HG03103 (cell line): ENCODE results near the gene ECSIT.

Source experiments
- ATAC-seq: cut with Tn5 transposase; IDR thresholded peaks from one replicate; pipeline ENCODE4 v1.9.1; 2021; ENCODE audit warnings: low read depth; ENCODE audit not compliant: unreplicated experiment

Gene ECSIT

GRCh38 chr19:11551603-11552235, 22.8 kb upstream of the ECSIT start:
- no peak for ATAC-seq

- ATAC-seq: no peak
Observed at GRCh38 chr19:11550265-11550664, 21.3 kb upstream of the ECSIT start.

GRCh38 chr19:11549386-11549953, 20.5 kb upstream of the ECSIT start:
- no peak for ATAC-seq

- no peak for ATAC-seq
Observed at GRCh38 chr19:11547929-11548700, 19.2 kb upstream of the ECSIT start.

- ATAC-seq: no peak
Observed at GRCh38 chr19:11541238-11541637, 12.3 kb upstream of the ECSIT start.

GRCh38 chr19:11540645-11541044, 11.7 kb upstream of the ECSIT start:
- no peak for ATAC-seq

GRCh38 chr19:11539495-11540365, 10.8 kb upstream of the ECSIT start:
- ATAC-seq: no peak

- ATAC-seq: no peak
Observed at GRCh38 chr19:11538232-11539036, 9.5 kb upstream of the ECSIT start, which contains the start of gene CNN1. TSS of gene CNN1 (plus strand) at chr19:11538851. CDS start at chr19:11538928, 77 bp downstream.

- no peak for ATAC-seq
Observed at GRCh38 chr19:11535792-11536595, 7.1 kb upstream of the ECSIT start.

GRCh38 chr19:11534948-11535347, 6.0 kb upstream of the ECSIT start:
- ATAC-seq: no peak

- ATAC-seq: no peak
Observed at GRCh38 chr19:11534538-11534937, 5.6 kb upstream of the ECSIT start.

- ATAC-seq: no peak
Observed at GRCh38 chr19:11530432-11530831, 1.5 kb upstream of the ECSIT start.

GRCh38 chr19:11519138-11519537, 9.8 kb downstream of the ECSIT start:
- no peak for ATAC-seq

GRCh38 chr19:11513946-11514345, 15.0 kb downstream of the ECSIT start:
- ATAC-seq: no peak

- ATAC-seq: no peak
Observed at GRCh38 chr19:11510444-11510843, 18.5 kb downstream of the ECSIT start.

GRCh38 chr19:11507370-11508078, 21.4 kb downstream of the ECSIT start:
- ATAC-seq: no peak

GRCh38 chr19:11506967-11507366, 22.0 kb downstream of the ECSIT start:
- ATAC-seq: no peak

GRCh38 chr19:11506101-11506555, 22.8 kb downstream of the ECSIT start:
- ATAC-seq: peak; percentile 8
